Esophagus muscularis mucosa (tissue), 4 donors: ENCODE results near the gene CARNS1. TPM values are rescaled to one million over a fixed set of nuclear protein-coding genes. Genes with fewer than 3 reads are reported as not detected.
A peak's percentile ranks its signal among the peaks of the same experiment; 100 is the strongest.

Experiments used
- DNase-seq: peaks from one replicate; pipeline ENCODE4 v3.0.0-alpha.2; 2017; ENCODE audit errors: extremely low spot score
- H3K27ac ChIP-seq, 4 donors: fragments of 200-600 bp; sonication (generic); replicated peaks in 1 of 4; 1 replicate in 3 of 4; 2 replicates in 1 of 4; pipeline ENCODE4 v1.5.1; 2016 to 2019; ENCODE audit warnings: mild to moderate bottlenecking in 1 of 4
- H3K27me3 ChIP-seq, 4 donors: fragments of 200-600 bp; sonication (generic); one replicate each; pipeline versions ENCODE4 v1.5.1 to v1.6.0; 2016 to 2019
- H3K36me3 ChIP-seq, 4 donors: fragments of 200-600 bp; sonication (generic); one replicate each; pipeline ENCODE4 v1.5.1; 2016 to 2019
- H3K4me1 ChIP-seq, 4 donors: fragments of 200-600 bp; sonication (generic); one replicate each; pipeline ENCODE4 v1.5.1; 2016 to 2019
- H3K4me3 ChIP-seq, 4 donors: fragments of 200-600 bp; sonication (generic); 1 replicate in 2 of 4; 2 replicates in 2 of 4; pipeline ENCODE4 v1.5.1; 2016 to 2019; ENCODE audit warnings: mild to moderate bottlenecking in 4 of 4, moderate library complexity in 1 of 4
- H3K9me3 ChIP-seq, 4 donors: fragments of 200-600 bp; sonication (generic); 1 replicate in 3 of 4; 2 replicates in 1 of 4; pipeline ENCODE4 v1.5.1; 2016 to 2019
- CTCF ChIP-seq, 3 experiments: fragments of 200-600 bp in 2 of 3; fragments of 450-650 bp in 1 of 3; sonication (generic) in 2 of 3; IDR thresholded peaks; one replicate each; pipeline ENCODE4 v1.5.1; 2017 to 2019; ENCODE audit warnings: antibody characterized with exemption in 3 of 3, mild to moderate bottlenecking in 2 of 3, moderate library complexity in 1 of 3
- EP300 ChIP-seq: sonication (generic); formaldehyde crosslinking; IDR thresholded peaks from one replicate; pipeline ENCODE4 v1.6.1; 2017; ENCODE audit warnings: antibody characterized with exemption
- POLR2A ChIP-seq: fragments of 450-650 bp; IDR thresholded peaks from one replicate; pipeline ENCODE4 v1.6.1; 2017; ENCODE audit warnings: antibody characterized with exemption, moderate library complexity, mild to moderate bottlenecking, low read depth
- POLR2AphosphoS5 ChIP-seq, 2 donors: sonication (generic); formaldehyde crosslinking; IDR thresholded peaks; one replicate each; pipeline ENCODE4 v1.6.1; 2017; ENCODE audit warnings: antibody characterized with exemption in 2 of 2
- WGBS: methylation state at CpG from one replicate; pipeline ENCODE4 v1.1.5; 2018; 5-methylcytosine and 5-hydroxymethylcytosine counted together
- intact Hi-C: fragments of 100-400 bp; cut with DNase I; formaldehyde crosslinking; loops from one replicate; pipeline ENCODE4 v1.15.1; 2023
- small RNA-seq, 3 donors: library from RNA; depleted of rRNA; stranded (forward); fragments of <200 nt; gene quantifications; one replicate each; pipeline ENCODE3, GENCODE V24; 2016
- total RNA-seq, 4 donors: library from RNA; depleted of rRNA; stranded (reverse); fragments of >200 nt; gene quantifications; one replicate each; pipeline versions ENCODE4 v1.1.0 to v1.2.1, GENCODE V29; 2016

CARNS1 gene
- total RNA-seq, 4 donors from 2014 or later = 0.83 to 1.9 (median 1.2) TPM

GRCh38 chr11:67469508-67469811, 54.0 kb downstream of the CARNS1 start:
- intact Hi-C loops = loop anchor here (5.0 kb wide), 1 partner anchor 67 kb away; the partner anchor contains the start of genes PPP1CA and TBC1D10C
- TF ChIP-seq EP300 (no peak), POLR2A (peak; percentile 41)

GRCh38 chr11:67470337-67471002, 55.0 kb downstream of the CARNS1 start:
- H3K4me3 ChIP-seq = no peak overlapping the region
- H3K9me3 ChIP-seq = no peaks in the 10 kb centered on the region
- H3K27ac ChIP-seq = peak overlapping the region in 1 of 4 donors; percentile 90
- no peaks in the 10 kb centered on the region for H3K27me3 ChIP-seq
- no peaks in the 10 kb centered on the region for H3K36me3 ChIP-seq
- TF ChIP-seq POLR2A (no peak), EP300 (no peak), POLR2AphosphoS5 (IDR thresholded peaks at IDR 0.05) (no peak), CTCF (IDR thresholded peaks at IDR 0.05) (no peak)
- WGBS = 88% methylated on average over 8 of the region's 8 CpGs
- peaks cover 15 to 40% (median 34%) of the 10 kb centered on the region in 4 donors for H3K4me1 ChIP-seq
- intact Hi-C loops = no loop called here
- DNase-seq = no peak

More at GRCh38 chr11:67469508-67469811, 54.0 kb downstream of the CARNS1 start:
- peaks cover 22 to 48% (median 43%) of the 10 kb centered on the region in 4 donors for H3K4me1 ChIP-seq
- WGBS = 17% methylated on average over 6 of the region's 9 CpGs
- peak overlapping the region; percentile 89 to 93 (median 92) for H3K27ac ChIP-seq
- no peak for DNase-seq
- H3K36me3 ChIP-seq = no peaks in the 10 kb centered on the region
- no peaks in the 10 kb centered on the region for H3K9me3 ChIP-seq
- no peaks in the 10 kb centered on the region for H3K27me3 ChIP-seq
- peak overlapping the region; percentile 71 to 95 (median 88) for H3K4me3 ChIP-seq

- H3K4me3 ChIP-seq = no peak overlapping the region
- no peaks in the 10 kb centered on the region for H3K36me3 ChIP-seq
- no peaks in the 10 kb centered on the region for H3K9me3 ChIP-seq
- TF ChIP-seq POLR2AphosphoS5 (IDR thresholded peaks at IDR 0.05) (no peak), EP300 (no peak), CTCF (IDR thresholded peaks at IDR 0.05) (no peak), POLR2A (no peak)
- H3K27ac ChIP-seq = no peak overlapping the region
- peaks cover 6 to 17% (median 16%) of the 10 kb centered on the region in 4 donors for H3K4me1 ChIP-seq
- H3K27me3 ChIP-seq = no peaks in the 10 kb centered on the region
- intact Hi-C loops = no loop called here
- DNase-seq = no peak
- 84% methylated on average over 7 of the region's 7 CpGs for WGBS
Measured at GRCh38 chr11:67472882-67473281, 57.4 kb downstream of the CARNS1 start.

Small RNA genes lying within 50 kb of the gene (small RNA-seq; reads per million reads assigned to genes)
- 0 reads per million in 3 donors for gene RNU6-1238P

Other genes starting within 250 kb of the CARNS1 start
- 10 to 100 TPM; 46.9 to 68.8 (median 59.5) TPM for gene GRK2, start 149.2 kb upstream of the CARNS1 start, total RNA-seq
- 10 to 100 TPM; 27.7 to 53.0 (median 39.5) TPM for gene ANKRD13D, start 126.4 kb upstream of the CARNS1 start, total RNA-seq
- gene SSH3, start 112.1 kb upstream of the CARNS1 start, total RNA-seq = 10 to 100 TPM; 28.2 to 51.5 (median 44.0) TPM
- gene POLD4, start 62.1 kb upstream of the CARNS1 start, total RNA-seq = 100 to 1,000 TPM in 1 of 4 donors, 10 to 100 TPM in 3; 77.2 to 106 (median 83.1) TPM
- 10 to 100 TPM in 3 of 4 donors, 1 to 10 TPM in 1; 8.3 to 28.3 (median 11.8) TPM for gene CLCF1, start 42.1 kb upstream of the CARNS1 start, total RNA-seq
- gene RAD9A, start 23.7 kb upstream of the CARNS1 start, total RNA-seq = 10 to 100 TPM; 10.7 to 16.7 (median 12.7) TPM
- 10 to 100 TPM; 56.9 to 87.3 (median 78.7) TPM for gene PPP1CA, start 13.8 kb upstream of the CARNS1 start, total RNA-seq
- 1 to 10 TPM in 3 of 4 donors, under 1 TPM in 1; 0.57 to 2.8 (median 1.2) TPM for gene TBC1D10C, start 11.6 kb upstream of the CARNS1 start, total RNA-seq
- 10 to 100 TPM; 34.0 to 51.0 (median 48.0) TPM for gene RPS6KB2, start 12.8 kb downstream of the CARNS1 start, total RNA-seq
- gene PTPRCAP, start 22.0 kb downstream of the CARNS1 start, total RNA-seq = 1 to 10 TPM; 2.4 to 8.9 (median 3.6) TPM
- gene CORO1B, start 27.8 kb downstream of the CARNS1 start, total RNA-seq = 10 to 100 TPM; 48.6 to 87.1 (median 70.7) TPM
- gene GPR152, start 37.1 kb downstream of the CARNS1 start, total RNA-seq = not detected
- 1 to 10 TPM in 2 of 4 donors, under 1 TPM in 2; 0.50 to 2.9 (median 1.5) TPM for gene CABP4, start 39.7 kb downstream of the CARNS1 start, total RNA-seq
- gene TMEM134, start 53.6 kb downstream of the CARNS1 start, total RNA-seq = 10 to 100 TPM; 36.1 to 48.7 (median 46.2) TPM
- 100 to 1,000 TPM in 3 of 4 donors, 10 to 100 TPM in 1; 68.1 to 121 (median 108) TPM for gene AIP, start 67.3 kb downstream of the CARNS1 start, total RNA-seq
- gene PITPNM1, start 89.7 kb downstream of the CARNS1 start, total RNA-seq = 10 to 100 TPM; 11.6 to 23.6 (median 15.3) TPM
- 100 to 1,000 TPM in 1 of 4 donors, 10 to 100 TPM in 3; 61.0 to 111 (median 67.8) TPM for gene CDK2AP2, start 92.5 kb downstream of the CARNS1 start, total RNA-seq
- not detected for gene CABP2, start 107.8 kb downstream of the CARNS1 start, total RNA-seq
- 100 to 1,000 TPM; 469 to 810 (median 596) TPM for gene GSTP1, start 168.1 kb downstream of the CARNS1 start, total RNA-seq
- gene NDUFV1, start 191.3 kb downstream of the CARNS1 start, total RNA-seq = 100 to 1,000 TPM; 196 to 252 (median 212) TPM
- gene NUDT8, start 214.3 kb downstream of the CARNS1 start, total RNA-seq = 1 to 10 TPM; 1.9 to 4.8 (median 3.5) TPM
- gene TBX10, start 224.1 kb downstream of the CARNS1 start, total RNA-seq = not detected
- not detected for gene ACY3, start 235.1 kb downstream of the CARNS1 start, total RNA-seq